Bronchial epithelial cell (primary cell): ENCODE results near the gene ACE2. TPM values are rescaled to one million over a fixed set of nuclear protein-coding genes. Genes with fewer than 3 reads are reported as not detected.

ENCODE experiments used
- DNase-seq: peaks from one replicate; pipeline ENCODE4 v3.0.0-alpha.2; 2010; ENCODE audit warnings: low read depth
- FAIRE-seq: peaks from 2 replicates; lab custom pipeline; 2011; peaks lifted over from hg19 to GRCh38; lab: Jason Lieb, UNC
- H3K27me3 ChIP-seq: 2 replicates; pipeline ENCODE4 v1.5.1; 2011; ENCODE audit warnings: low read length; ENCODE audit not compliant: control insufficient read depth, insufficient read depth
- H3K36me3 ChIP-seq: 2 replicates; pipeline ENCODE4 v1.5.1; 2011; ENCODE audit warnings: low read length; ENCODE audit not compliant: control insufficient read depth, insufficient read depth
- H3K4me3 ChIP-seq: 2 replicates; pipeline ENCODE4 v1.5.1; 2011; ENCODE audit warnings: mild to moderate bottlenecking, low read depth, low read length, control low read depth
- CTCF ChIP-seq: IDR thresholded peaks from 2 replicates; pipeline ENCODE4 v1.5.1; 2011; ENCODE audit warnings: mild to moderate bottlenecking, moderate library complexity, low read length, control low read depth, inconsistent platforms; ENCODE audit not compliant: insufficient read depth, severe bottlenecking
- total RNA-seq: library from RNA; depleted of rRNA; stranded (reverse); fragments of >200 nt; gene quantifications from 2 replicates; pipeline ENCODE4 v1.2.1, GENCODE V29; 2014

Gene ACE2
- total RNA-seq, 1 donor from 2014 or later, result not detected

- no peak for TF ChIP-seq CTCF
- FAIRE-seq, result no peak
- Histone ChIP-seq H3K36me3 (no peaks in the 10 kb centered on the region), H3K4me3 (no peak overlapping the region), H3K27me3 (no peaks in the 10 kb centered on the region)
- DNase-seq, result no peak
Measured at GRCh38 chrX:15616531-15616930, 15.8 kb upstream of the ACE2 start.

GRCh38 chrX:15607067-15607466 lies 6.3 kb upstream of the ACE2 start:
- no peaks in the 10 kb centered on the region for H3K27me3 ChIP-seq
- FAIRE-seq (no peak), DNase-seq (peak; percentile 8)
- no peaks in the 10 kb centered on the region for H3K36me3 ChIP-seq
- no peak overlapping the region for H3K4me3 ChIP-seq
- no peak for TF ChIP-seq CTCF

- DNase-seq (peak; percentile 8), FAIRE-seq (no peak)
- Histone ChIP-seq H3K4me3 (no peak overlapping the region), H3K27me3 (no peaks in the 10 kb centered on the region), H3K36me3 (no peaks in the 10 kb centered on the region)
- no peak for TF ChIP-seq CTCF
Measured at GRCh38 chrX:15606136-15606535, 5.4 kb upstream of the ACE2 start.

GRCh38 chrX:15605226-15605625 lies 4.5 kb upstream of the ACE2 start:
- Histone ChIP-seq H3K36me3 (no peaks in the 10 kb centered on the region), H3K27me3 (no peaks in the 10 kb centered on the region), H3K4me3 (no peak overlapping the region)
- no peak for TF ChIP-seq CTCF
- FAIRE-seq (no peak), DNase-seq (no peak)

- DNase-seq, result no peak
- H3K27me3 ChIP-seq, result no peaks in the 10 kb centered on the region
- no peaks in the 10 kb centered on the region for H3K36me3 ChIP-seq
- FAIRE-seq, result no peak
- TF ChIP-seq CTCF, result no peak
- H3K4me3 ChIP-seq, result no peak overlapping the region
Measured at GRCh38 chrX:15602761-15603160, 2.0 kb upstream of the ACE2 start.

GRCh38 chrX:15601932-15602331 lies 1.2 kb upstream of the ACE2 start:
- Histone ChIP-seq H3K27me3 (no peaks in the 10 kb centered on the region), H3K36me3 (no peaks in the 10 kb centered on the region), H3K4me3 (no peak overlapping the region)
- FAIRE-seq (no peak), DNase-seq (peak; percentile 36)
- no peak for TF ChIP-seq CTCF
